Measurements from ENCODE around the gene SORCS2.

The SORCS2 gene

GRCh38 chr4:7338876-7339623 lies 146.7 kb downstream of the SORCS2 start:
- no peak for DNase-seq (ENCODE audit: low read depth)

GRCh38 chr4:7339751-7340552 lies 147.6 kb downstream of the SORCS2 start:
- no peak for DNase-seq (ENCODE audit: low read depth)

GRCh38 chr4:7340553-7341433 lies 148.5 kb downstream of the SORCS2 start:
- no peak for DNase-seq (ENCODE audit: low read depth)

- DNase-seq (ENCODE audit: low read depth), result no peak
Observed at GRCh38 chr4:7341491-7342222, 149.3 kb downstream of the SORCS2 start.

- DNase-seq (ENCODE audit: low read depth), result no peak
Observed at GRCh38 chr4:7342223-7343080, 150.1 kb downstream of the SORCS2 start.

GRCh38 chr4:7343081-7343655 lies 150.8 kb downstream of the SORCS2 start:
- DNase-seq (ENCODE audit: low read depth), result no peak

- DNase-seq (ENCODE audit: low read depth), result no peak
Observed at GRCh38 chr4:7343950-7344349, 151.6 kb downstream of the SORCS2 start.

GRCh38 chr4:7344636-7345155 lies 152.4 kb downstream of the SORCS2 start:
- DNase-seq (ENCODE audit: low read depth), result no peak

GRCh38 chr4:7347981-7348380 lies 155.6 kb downstream of the SORCS2 start:
- no peak for DNase-seq (ENCODE audit: low read depth)

GRCh38 chr4:7348946-7349900 lies 156.9 kb downstream of the SORCS2 start:
- no peak for DNase-seq (ENCODE audit: low read depth)

- DNase-seq (ENCODE audit: low read depth), result no peak
Observed at GRCh38 chr4:7350396-7350795, 158.1 kb downstream of the SORCS2 start.

- DNase-seq (ENCODE audit: low read depth), result no peak
Observed at GRCh38 chr4:7351014-7351413, 158.7 kb downstream of the SORCS2 start.

- DNase-seq (ENCODE audit: low read depth), result no peak
Observed at GRCh38 chr4:7352486-7352885, 160.1 kb downstream of the SORCS2 start.

- DNase-seq (ENCODE audit: low read depth), result no peak
Observed at GRCh38 chr4:7353046-7353790, 160.9 kb downstream of the SORCS2 start.

GRCh38 chr4:7353846-7354610 lies 161.7 kb downstream of the SORCS2 start:
- DNase-seq (ENCODE audit: low read depth), result no peak

GRCh38 chr4:7354927-7355326 lies 162.6 kb downstream of the SORCS2 start:
- DNase-seq (ENCODE audit: low read depth), result no peak

- DNase-seq (ENCODE audit: low read depth), result no peak
Observed at GRCh38 chr4:7355795-7356194, 163.5 kb downstream of the SORCS2 start.
